ENCODE measurements around the gene GNAI3. TPM values are rescaled to one million over a fixed set of nuclear protein-coding genes. Genes with fewer than 3 reads are reported as not detected.

Gene GNAI3
- polyA plus RNA-seq, 2 of the 4 experiments (the other 2 are of a cell fraction), result 5.3 to 8.7 TPM

- CTCF ChIA-PET, result interaction anchor here (0.7 to 1.7 kb wide), 3 partner anchors 67 to 832 kb away, joined by 3 to 4 read pairs (median 4); partner anchors contain the start of gene AHCYL1
- H3K4me3 ChIP-seq, result no peak overlapping the region
- no peak for TF ChIP-seq HDAC2 (IDR thresholded peaks at IDR 0.05)
- H3K9me3 ChIP-seq, result no peaks in the 10 kb centered on the region
- POLR2A ChIA-PET, result interaction anchor here (0.7 kb wide), 1 partner anchor 43 kb away, joined by 4 read pairs; no protein-coding TSS in a partner anchor
- H3K4me2 ChIP-seq, result peak overlapping the region; percentile 37; the same call in 2 of the 3 replicates
- DNase-seq (ENCODE audit: low read depth in 1 of 2, low spot score in 1 of 2) (no peak), FAIRE-seq (no peak), ATAC-seq (no peak)
- WGBS (ENCODE audit: missing lambda C conversion rate), result 83% methylated on average over 7 of the region's 7 CpGs
- H3K4me1 ChIP-seq, result peaks cover 70% of the 10 kb centered on the region
- H3K27ac ChIP-seq, result peak overlapping the region in 1 of 2 experiments; percentile 32; a peak in 1 of 6 replicates
Observed at GRCh38 chr1:109564194-109564878, 15.9 kb downstream of the GNAI3 start.

GRCh38 chr1:109565241-109565640, 16.8 kb downstream of the GNAI3 start:
- no peak for ATAC-seq
- H3K4me1 ChIP-seq, result peaks cover 64% of the 10 kb centered on the region
- no peak overlapping the region for H3K4me3 ChIP-seq
- POLR2A ChIA-PET, result interaction anchor here (0.7 kb wide), 1 partner anchor 42 kb away, joined by 4 read pairs; no protein-coding TSS in a partner anchor
- FAIRE-seq, result no peak
- CTCF ChIA-PET, result interaction anchor here (1.2 to 1.7 kb wide), 4 partner anchors 17 to 420 kb away, joined by 3 to 4 read pairs (median 3); partner anchors contain the start of genes AHCYL1 and GNAI3
- no peak for DNase-seq (ENCODE audit: low read depth in 1 of 2, low spot score in 1 of 2)
- TF ChIP-seq POLR2A (IDR thresholded peaks at IDR 0.05; ENCODE audit: low read length) (no peak), ZSCAN20 (CRISPR knock-in tag; IDR thresholded peaks at IDR 0.05) (no peak), MAFK (IDR thresholded peaks at IDR 0.05; ENCODE audit: partially characterized antibody) (no peak), ELK1 (IDR thresholded peaks at IDR 0.05; ENCODE audit: low read depth, low read length) (no peak), JUN (IDR thresholded peaks at IDR 0.05) (no peak), ZC3H11A (IDR thresholded peaks at IDR 0.05) (no peak), POLR2AphosphoS2 (conservative IDR thresholded peaks at IDR 0.05; ENCODE audit: low read length) (no peak), RNF2 (IDR thresholded peaks at IDR 0.05; ENCODE audit: borderline replicate concordance, low read depth) (no peak), CHD2 (IDR thresholded peaks at IDR 0.05; ENCODE audit: low read length, partially characterized antibody) (no peak), ESRRA (IDR thresholded peaks at IDR 0.05; ENCODE audit: borderline replicate concordance, low read length) (no peak), NFE2L2 (conservative IDR thresholded peaks at IDR 0.05; ENCODE audit: low read length) (no peak), MAX (IDR thresholded peaks at IDR 0.05) (no peak), HOXB13 (CRISPR knock-in tag; IDR thresholded peaks at IDR 0.05; ENCODE audit: low read depth) (no peak), BHLHE40 (IDR thresholded peaks at IDR 0.05; ENCODE audit: low read depth, low read length) (no peak)
- no peak overlapping the region for H3K27ac ChIP-seq
- WGBS (ENCODE audit: missing lambda C conversion rate), result 91% methylated on average over 3 of the region's 3 CpGs
- H3K9me3 ChIP-seq, result no peaks in the 10 kb centered on the region
- no peak overlapping the region for H3K4me2 ChIP-seq

GRCh38 chr1:109566982-109567381, 18.6 kb downstream of the GNAI3 start:
- ATAC-seq, result no peak
- ChIA-PET CTCF (no interaction called here), POLR2A (no interaction called here)
- no peak overlapping the region for H3K27ac ChIP-seq
- no peak for FAIRE-seq
- TF ChIP-seq EP300 (IDR thresholded peaks at IDR 0.05) (no peak), CBX8 (IDR thresholded peaks at IDR 0.05) (no peak), MAX (IDR thresholded peaks at IDR 0.05) (no peak), JUN (IDR thresholded peaks at IDR 0.05) (no peak), FOXS1 (CRISPR knock-in tag; IDR thresholded peaks at IDR 0.05) (no peak), SMC3 (IDR thresholded peaks at IDR 0.05) (no peak), ATOH8 (CRISPR knock-in tag; IDR thresholded peaks at IDR 0.05; ENCODE audit: low read depth) (no peak), NFE2L2 (conservative IDR thresholded peaks at IDR 0.05; ENCODE audit: low read length) (no peak), REST (IDR thresholded peaks at IDR 0.05) (no peak), ZNF302 (CRISPR knock-in tag; IDR thresholded peaks at IDR 0.05) (no peak), HOXA7 (CRISPR knock-in tag; IDR thresholded peaks at IDR 0.05) (no peak)
- peaks cover 52% of the 10 kb centered on the region for H3K4me1 ChIP-seq
- no peak overlapping the region for H3K4me2 ChIP-seq
- whole genome bisulfite sequencing (ENCODE audit: missing lambda C conversion rate), result 100% methylated on average over 1 of the region's 1 CpG
- H3K4me3 ChIP-seq, result no peak overlapping the region
- H3K9me3 ChIP-seq, result no peaks in the 10 kb centered on the region
- no peak for DNase-seq (ENCODE audit: low read depth in 1 of 2, low spot score in 1 of 2)

Data from A549 (cell line).